ENCODE data around the gene RPN1. TPM values are rescaled to one million over a fixed set of nuclear protein-coding genes. Genes with fewer than 3 reads are reported as not detected.

RPN1 gene
- total RNA-seq, 1 donor from 2014 or later = 207 TPM

DNA sequence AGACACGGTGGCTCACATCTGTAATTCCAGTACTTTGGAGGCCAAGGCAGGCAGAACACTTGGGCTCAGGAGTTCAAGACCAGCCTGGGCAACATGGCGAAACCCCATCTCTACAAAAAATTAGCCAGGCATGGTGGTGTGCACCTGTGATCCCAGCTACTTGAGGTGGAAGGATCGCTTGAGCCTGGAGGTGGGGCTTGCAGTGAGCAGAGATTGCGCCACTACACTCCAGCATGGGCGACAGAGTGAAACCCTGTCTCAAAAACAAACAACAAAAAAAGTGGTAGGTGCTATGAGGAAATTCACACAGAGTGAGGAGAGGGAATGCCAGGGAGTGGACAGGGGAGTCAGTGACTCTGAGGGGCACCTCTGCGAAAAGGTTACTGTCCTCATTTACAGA is 29.4 kb downstream of the RPN1 start:
- H3K27ac Mint-ChIP-seq (ENCODE audit: unreplicated experiment) = no peak overlapping the region
- H3K9me3 Mint-ChIP-seq (ENCODE audit: unreplicated experiment) = no peaks in the 10 kb centered on the region
- no peak overlapping the region for H3K4me3 Mint-ChIP-seq (ENCODE audit: unreplicated experiment)
- H3K4me1 Mint-ChIP-seq (ENCODE audit: unreplicated experiment) = peaks cover 20% of the 10 kb centered on the region
- H3K36me3 Mint-ChIP-seq (ENCODE audit: unreplicated experiment) = peaks cover 34% of the 10 kb centered on the region
- no peak for DNase-seq (ENCODE audit: extremely low spot score, unreplicated experiment)
- TF ChIP-seq, protein P1, sequence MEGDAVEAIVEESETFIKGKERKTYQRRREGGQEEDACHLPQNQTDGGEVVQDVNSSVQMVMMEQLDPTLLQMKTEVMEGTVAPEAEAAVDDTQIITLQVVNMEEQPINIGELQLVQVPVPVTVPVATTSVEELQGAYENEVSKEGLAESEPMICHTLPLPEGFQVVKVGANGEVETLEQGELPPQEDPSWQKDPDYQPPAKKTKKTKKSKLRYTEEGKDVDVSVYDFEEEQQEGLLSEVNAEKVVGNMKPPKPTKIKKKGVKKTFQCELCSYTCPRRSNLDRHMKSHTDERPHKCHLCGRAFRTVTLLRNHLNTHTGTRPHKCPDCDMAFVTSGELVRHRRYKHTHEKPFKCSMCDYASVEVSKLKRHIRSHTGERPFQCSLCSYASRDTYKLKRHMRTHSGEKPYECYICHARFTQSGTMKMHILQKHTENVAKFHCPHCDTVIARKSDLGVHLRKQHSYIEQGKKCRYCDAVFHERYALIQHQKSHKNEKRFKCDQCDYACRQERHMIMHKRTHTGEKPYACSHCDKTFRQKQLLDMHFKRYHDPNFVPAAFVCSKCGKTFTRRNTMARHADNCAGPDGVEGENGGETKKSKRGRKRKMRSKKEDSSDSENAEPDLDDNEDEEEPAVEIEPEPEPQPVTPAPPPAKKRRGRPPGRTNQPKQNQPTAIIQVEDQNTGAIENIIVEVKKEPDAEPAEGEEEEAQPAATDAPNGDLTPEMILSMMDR (IDR thresholded peaks at IDR 0.05) = no peak
- no peaks in the 10 kb centered on the region for H3K27me3 Mint-ChIP-seq (ENCODE audit: unreplicated experiment)

DNA sequence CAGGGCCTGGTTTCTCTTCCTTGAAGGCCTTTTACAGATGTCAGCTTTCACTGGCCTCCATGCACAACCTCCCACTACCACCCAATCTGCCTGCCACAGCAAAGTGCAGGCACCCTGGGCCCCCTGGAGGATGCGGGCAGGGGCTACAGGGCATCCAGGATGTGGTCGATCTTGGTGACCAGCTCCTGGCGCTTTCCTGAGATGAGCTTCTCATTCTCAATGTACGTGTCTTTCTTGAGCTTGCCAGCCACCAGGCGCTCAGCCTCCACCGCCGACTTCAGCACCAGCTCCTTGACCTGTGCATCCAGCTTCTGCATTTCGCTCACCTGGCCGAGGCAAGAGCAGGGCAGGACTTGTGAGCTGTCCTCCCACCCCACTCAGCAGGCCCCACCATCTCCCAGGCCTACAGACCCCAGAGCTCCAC is 30.3 kb downstream of the RPN1 start:
- no peak overlapping the region for H3K4me3 Mint-ChIP-seq (ENCODE audit: unreplicated experiment)
- DNase-seq (ENCODE audit: extremely low spot score, unreplicated experiment) = no peak
- no peaks in the 10 kb centered on the region for H3K9me3 Mint-ChIP-seq (ENCODE audit: unreplicated experiment)
- H3K27ac Mint-ChIP-seq (ENCODE audit: unreplicated experiment) = no peak overlapping the region
- TF ChIP-seq, protein P1 (IDR thresholded peaks at IDR 0.05) = no peak
- peaks cover 25% of the 10 kb centered on the region for H3K36me3 Mint-ChIP-seq (ENCODE audit: unreplicated experiment)
- H3K4me1 Mint-ChIP-seq (ENCODE audit: unreplicated experiment) = peaks cover 20% of the 10 kb centered on the region
- H3K27me3 Mint-ChIP-seq (ENCODE audit: unreplicated experiment) = no peaks in the 10 kb centered on the region

- peak overlapping the region; percentile 91 for H3K4me3 Mint-ChIP-seq (ENCODE audit: unreplicated experiment)
- peak overlapping the region; percentile 85 for H3K27ac Mint-ChIP-seq (ENCODE audit: unreplicated experiment)
- peaks cover 20% of the 10 kb centered on the region for H3K4me1 Mint-ChIP-seq (ENCODE audit: unreplicated experiment)
- H3K27me3 Mint-ChIP-seq (ENCODE audit: unreplicated experiment) = no peaks in the 10 kb centered on the region
- peaks cover 17% of the 10 kb centered on the region for H3K36me3 Mint-ChIP-seq (ENCODE audit: unreplicated experiment)
- TF ChIP-seq, protein P1 (IDR thresholded peaks at IDR 0.05) = no peak
- H3K9me3 Mint-ChIP-seq (ENCODE audit: unreplicated experiment) = no peaks in the 10 kb centered on the region
- DNase-seq (ENCODE audit: extremely low spot score, unreplicated experiment) = no peak
These were observed 31.3 kb downstream of the RPN1 start for GRCh38 chr3:128619146-128619890.

DNA sequence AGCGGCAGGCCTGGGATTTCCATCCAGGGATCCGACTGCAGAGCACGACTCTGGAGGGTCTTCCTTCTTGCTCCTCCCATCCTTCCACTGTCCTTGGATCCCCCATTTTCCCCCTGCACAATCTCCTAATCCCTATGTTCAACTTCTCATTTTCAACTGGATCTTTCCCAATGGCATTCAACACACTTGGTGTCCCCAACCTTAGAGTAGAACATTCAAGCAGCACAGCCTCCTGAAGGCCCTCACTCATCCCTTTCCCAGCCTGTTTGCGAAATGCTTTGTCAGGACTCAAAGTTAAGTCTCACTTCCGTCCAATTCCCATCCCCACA is 32.3 kb downstream of the RPN1 start:
- Mint-ChIP-seq H3K27me3 (ENCODE audit: unreplicated experiment) (no peaks in the 10 kb centered on the region), H3K9me3 (ENCODE audit: unreplicated experiment) (no peaks in the 10 kb centered on the region), H3K27ac (ENCODE audit: unreplicated experiment) (peak overlapping the region; percentile 85), H3K36me3 (ENCODE audit: unreplicated experiment) (peaks cover 15% of the 10 kb centered on the region), H3K4me3 (ENCODE audit: unreplicated experiment) (peak overlapping the region; percentile 91), H3K4me1 (ENCODE audit: unreplicated experiment) (peaks cover 20% of the 10 kb centered on the region)
- DNase-seq (ENCODE audit: extremely low spot score, unreplicated experiment) = no peak
- TF ChIP-seq, protein P1 (IDR thresholded peaks at IDR 0.05) = no peak

- peaks cover 15% of the 10 kb centered on the region for H3K36me3 Mint-ChIP-seq (ENCODE audit: unreplicated experiment)
- DNase-seq (ENCODE audit: extremely low spot score, unreplicated experiment) = peak; percentile 99
- peaks cover 20% of the 10 kb centered on the region for H3K4me1 Mint-ChIP-seq (ENCODE audit: unreplicated experiment)
- peak overlapping the region; percentile 91 for H3K4me3 Mint-ChIP-seq (ENCODE audit: unreplicated experiment)
- no peaks in the 10 kb centered on the region for H3K9me3 Mint-ChIP-seq (ENCODE audit: unreplicated experiment)
- no peaks in the 10 kb centered on the region for H3K27me3 Mint-ChIP-seq (ENCODE audit: unreplicated experiment)
- TF ChIP-seq, protein P1 (IDR thresholded peaks at IDR 0.05) = peak; percentile 97
- H3K27ac Mint-ChIP-seq (ENCODE audit: unreplicated experiment) = peak overlapping the region; percentile 85
These were observed 32.8 kb downstream of the RPN1 start for GRCh38 chr3:128617557-128618397.

Measured in osteocyte (in vitro differentiated cells).